Neuron (in vitro differentiated cells): ENCODE measurements around the gene PAQR5.
"Not testable (repeated sequence)": the region's sequence is repeated elsewhere in the genome, so short reads cannot be mapped to it uniquely, and the experiment has no call there.

Experiments
- H2AFZ ChIP-seq: one replicate; pipeline ENCODE4 v1.6.1; 2013; ENCODE audit warnings: low read depth, mild to moderate bottlenecking, inconsistent platforms, low read length, moderate library complexity
- H3K27me3 ChIP-seq: one replicate; pipeline ENCODE4 v1.6.1; 2013; ENCODE audit warnings: low read length; ENCODE audit not compliant: insufficient read depth
- H3K36me3 ChIP-seq: one replicate; pipeline ENCODE4 v1.6.1; 2013; ENCODE audit warnings: low read length; ENCODE audit not compliant: insufficient read depth
- H3K4me1 ChIP-seq: one replicate; pipeline ENCODE4 v1.6.1; 2013; ENCODE audit warnings: low read length; ENCODE audit not compliant: insufficient read depth
- H3K4me3 ChIP-seq: 2 replicates; pipeline ENCODE4 v1.5.1; 2013; ENCODE audit warnings: mild to moderate bottlenecking, low read length, moderate library complexity
- H3K9me3 ChIP-seq: one replicate; pipeline ENCODE4 v1.6.1; 2013; ENCODE audit warnings: low read length

Gene PAQR5

DNA sequence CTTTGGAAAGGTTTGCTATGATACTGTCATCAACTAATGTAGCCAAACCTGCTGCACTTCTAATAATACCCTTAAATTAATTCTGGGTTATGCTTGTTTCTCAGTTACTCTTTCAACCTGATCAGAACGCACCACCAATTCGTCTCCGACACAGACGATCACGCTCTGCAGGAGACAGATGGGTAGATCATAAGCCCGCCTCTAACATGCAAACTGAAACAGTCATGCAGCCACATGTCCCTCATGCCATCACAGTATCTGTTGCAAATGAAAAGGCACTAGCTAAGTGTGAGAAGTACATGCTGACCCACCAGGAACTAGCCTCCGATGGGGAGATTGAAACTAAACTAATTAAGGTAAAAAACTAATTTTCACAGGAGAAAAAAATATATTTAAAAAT, 146.0 kb downstream of the PAQR5 start:
- Histone ChIP-seq H3K4me3 (no peak overlapping the region), H2AFZ (no peak overlapping the region), H3K4me1 (no peaks in the 10 kb centered on the region), H3K36me3 (peaks cover 72% of the 10 kb centered on the region), H3K27me3 (no peaks in the 10 kb centered on the region), H3K9me3 (no peaks in the 10 kb centered on the region)

DNA sequence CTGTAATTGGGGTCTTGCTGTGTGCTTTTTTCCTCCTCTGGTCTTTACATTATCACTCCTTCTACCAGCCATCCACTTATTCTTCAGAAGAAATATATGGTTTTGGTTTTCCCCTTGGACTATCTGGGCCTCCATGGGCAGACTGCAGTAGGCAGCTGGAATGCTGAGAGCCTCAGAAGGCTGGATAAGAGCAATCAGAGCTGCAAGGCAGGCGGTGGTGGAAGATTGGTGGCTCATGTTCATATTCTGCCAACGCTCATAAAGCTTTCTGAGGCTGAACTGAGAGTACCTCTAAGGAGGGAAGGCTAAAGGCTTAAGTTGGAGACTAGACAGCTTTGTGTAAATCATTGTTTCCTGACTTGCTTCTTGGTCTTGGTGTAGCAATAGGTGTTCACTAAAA, 148.2 kb downstream of the PAQR5 start:
- Histone ChIP-seq H2AFZ (no peak overlapping the region), H3K4me3 (no peak overlapping the region), H3K36me3 (peaks cover 52% of the 10 kb centered on the region), H3K4me1 (peaks cover 3% of the 10 kb centered on the region), H3K9me3 (no peaks in the 10 kb centered on the region), H3K27me3 (no peaks in the 10 kb centered on the region)

DNA sequence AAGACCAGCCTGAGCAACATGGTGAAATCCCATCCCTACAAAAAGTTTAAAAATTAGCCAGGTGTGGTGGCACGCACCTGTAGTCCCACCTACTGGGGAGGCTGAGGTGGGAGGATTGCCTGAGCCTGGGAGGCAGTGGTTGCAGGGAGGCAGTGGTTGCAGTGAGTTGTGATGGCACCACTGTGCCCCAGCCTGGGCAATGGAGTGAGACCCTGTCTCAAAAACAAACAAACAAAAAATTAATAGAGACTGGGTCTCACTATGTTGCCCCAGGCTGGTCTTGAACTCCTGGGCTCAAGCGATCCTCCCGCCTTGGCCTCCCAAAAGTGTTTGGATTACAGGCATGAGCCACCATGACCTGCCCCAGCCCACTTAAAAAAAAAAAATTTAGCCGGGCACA, 151.5 kb downstream of the PAQR5 start:
- not testable (repeated sequence) for H3K27me3 ChIP-seq, H3K9me3 ChIP-seq, H2AFZ ChIP-seq, H3K4me3 ChIP-seq
- Histone ChIP-seq H3K36me3 (peaks cover 41% of the 10 kb centered on the region), H3K4me1 (peaks cover 19% of the 10 kb centered on the region)

DNA sequence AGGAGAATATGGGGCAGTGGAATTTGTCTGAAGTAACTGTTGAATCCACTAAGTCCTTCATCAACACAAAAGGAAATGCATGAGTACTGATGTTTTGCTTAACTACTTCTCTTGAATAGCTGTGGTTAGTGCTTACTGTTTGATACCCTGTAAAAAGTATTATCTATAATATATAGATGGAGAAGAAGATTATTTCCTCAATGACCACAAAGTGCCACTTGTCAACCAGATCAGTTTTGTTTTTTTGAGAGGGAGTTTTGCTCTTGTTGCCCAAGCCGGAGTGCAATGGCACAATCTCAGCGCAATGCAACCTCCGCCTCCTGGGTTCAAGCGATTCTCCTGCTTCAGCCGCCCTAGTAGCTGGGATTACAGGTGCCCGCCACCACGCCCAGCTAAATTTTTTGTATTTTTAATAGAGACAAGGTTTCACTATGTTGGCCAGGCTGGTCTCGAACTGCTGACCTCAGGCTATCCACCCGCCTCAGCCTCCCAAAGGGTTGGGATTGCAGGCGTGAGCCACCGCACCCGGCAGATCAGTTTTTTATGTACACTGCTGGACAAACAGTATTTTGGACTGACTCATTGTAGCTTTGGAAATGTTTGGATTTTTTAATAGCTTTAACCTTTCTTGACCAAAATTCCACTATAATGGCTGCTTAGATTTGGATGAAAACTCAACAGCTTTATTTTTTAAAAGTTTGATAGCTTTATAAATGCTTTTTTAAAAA, 152.4 kb downstream of the PAQR5 start:
- peak overlapping the region; percentile 77 for H3K4me3 ChIP-seq
- H3K36me3 ChIP-seq: peaks cover 42% of the 10 kb centered on the region

DNA sequence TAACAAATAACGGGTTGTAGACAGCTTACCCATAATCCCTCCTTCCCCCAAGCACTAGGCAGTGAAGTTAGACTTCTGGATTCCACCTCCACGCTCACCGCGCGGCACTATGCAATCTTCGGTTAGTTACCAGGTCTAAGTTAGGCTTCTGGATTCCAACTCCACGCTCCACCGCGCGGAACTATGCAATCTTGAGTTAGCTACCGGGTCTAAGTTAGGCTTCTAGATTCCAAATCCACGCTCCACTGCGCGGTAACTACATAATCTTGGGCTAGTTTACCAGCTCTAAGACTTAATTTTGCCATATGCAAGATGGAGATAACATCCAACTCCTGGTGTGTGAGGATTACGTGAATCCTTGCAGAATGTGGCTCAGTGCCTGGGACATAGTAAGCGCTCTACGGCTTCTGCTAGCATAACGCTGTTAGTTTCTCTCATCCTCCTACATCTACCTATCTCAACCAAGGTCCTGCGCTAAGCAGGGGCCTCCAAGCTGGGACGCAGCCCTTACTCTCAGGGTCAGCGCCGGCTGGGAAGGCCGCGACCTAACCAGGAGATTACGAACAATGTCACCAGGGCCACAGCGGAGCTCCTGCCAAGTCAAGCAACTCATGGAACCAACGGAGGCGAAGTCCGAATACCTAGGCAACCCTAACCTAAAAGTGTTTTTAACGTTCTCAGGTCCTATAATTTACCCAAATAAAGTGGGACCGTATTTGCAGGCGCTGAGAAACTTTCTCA, 153.4 kb downstream of the PAQR5 start:
- peak overlapping the region; percentile 40 for H2AFZ ChIP-seq
- no peaks in the 10 kb centered on the region for H3K9me3 ChIP-seq
- peak overlapping the region; percentile 77 for H3K4me3 ChIP-seq
- peaks cover 42% of the 10 kb centered on the region for H3K36me3 ChIP-seq
- no peaks in the 10 kb centered on the region for H3K27me3 ChIP-seq
- peaks cover 19% of the 10 kb centered on the region for H3K4me1 ChIP-seq

More for the DNA sequence above, 152.4 kb downstream of the PAQR5 start:
- H2AFZ ChIP-seq: peak overlapping the region; percentile 40
- peaks cover 19% of the 10 kb centered on the region for H3K4me1 ChIP-seq
- H3K9me3 ChIP-seq: no peaks in the 10 kb centered on the region
- no peaks in the 10 kb centered on the region for H3K27me3 ChIP-seq

DNA sequence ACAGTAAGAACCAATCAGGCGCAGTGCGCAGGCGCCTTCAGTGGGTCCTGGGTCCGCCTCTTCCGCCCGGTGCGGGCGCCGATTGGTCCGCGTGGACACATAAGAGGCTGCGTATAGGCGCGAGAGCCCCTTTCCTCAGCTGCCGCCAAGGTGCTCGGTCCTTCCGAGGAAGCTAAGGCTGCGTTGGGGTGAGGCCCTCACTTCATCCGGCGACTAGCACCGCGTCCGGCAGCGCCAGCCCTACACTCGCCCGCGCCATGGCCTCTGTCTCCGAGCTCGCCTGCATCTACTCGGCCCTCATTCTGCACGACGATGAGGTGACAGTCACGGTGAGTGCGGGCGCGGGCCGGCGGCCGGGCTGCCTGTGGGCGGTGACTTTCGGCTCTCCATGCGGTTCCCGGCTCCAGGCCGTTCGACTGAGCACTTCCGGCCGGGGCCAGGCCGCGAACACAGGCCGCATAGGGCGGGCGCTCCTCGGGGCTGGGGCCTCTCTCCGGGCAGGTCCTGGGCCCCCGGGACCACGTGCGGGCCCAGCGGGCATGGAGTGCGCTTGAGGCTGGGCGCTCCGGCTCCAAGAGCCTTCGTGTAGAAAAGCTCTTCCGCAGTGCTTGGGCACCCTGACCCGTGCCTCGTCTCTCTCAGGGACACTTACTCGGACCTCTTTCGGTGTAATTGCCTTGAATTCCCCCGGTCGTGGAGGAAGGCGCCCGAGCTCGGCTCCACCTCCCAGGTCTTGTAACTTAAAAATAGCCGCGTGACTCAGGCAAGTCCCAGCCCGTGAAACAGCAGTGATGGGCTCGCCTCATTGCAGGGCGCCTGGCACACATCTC, 154.2 kb downstream of the PAQR5 start, which contains the start of gene RPLP1:
Gene RPLP1 (plus strand): TSS at position 127 of the 830 bp plus-strand sequence. CDS start 131 bp downstream, at position 258.
- Histone ChIP-seq H3K9me3 (no peaks in the 10 kb centered on the region), H3K4me1 (peaks cover 19% of the 10 kb centered on the region), H2AFZ (peak within 1 kb of the TSS; percentile 40), H3K4me3 (peak within 1 kb of the TSS; percentile 77), H3K36me3 (peaks cover 43% of the 10 kb centered on the region), H3K27me3 (no peaks in the 10 kb centered on the region)

DNA sequence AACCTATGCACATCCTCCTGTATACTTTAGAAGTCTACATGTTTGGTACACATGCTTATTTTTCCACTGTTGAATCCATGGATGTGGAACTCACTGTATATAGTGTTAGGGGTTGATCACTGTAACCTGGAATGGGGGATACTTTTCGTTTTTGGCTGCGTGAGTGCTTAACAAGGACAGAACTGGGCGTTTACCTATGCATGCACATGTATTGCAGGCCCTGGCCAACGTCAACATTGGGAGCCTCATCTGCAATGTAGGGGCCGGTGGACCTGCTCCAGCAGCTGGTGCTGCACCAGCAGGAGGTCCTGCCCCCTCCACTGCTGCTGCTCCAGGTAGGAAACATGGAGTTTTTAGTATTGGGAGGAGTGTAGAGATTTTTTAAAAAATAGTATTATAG, 156.2 kb downstream of the PAQR5 start:
- Histone ChIP-seq H3K27me3 (no peaks in the 10 kb centered on the region), H2AFZ (no peak overlapping the region), H3K4me1 (peaks cover 19% of the 10 kb centered on the region), H3K4me3 (no peak overlapping the region), H3K9me3 (no peaks in the 10 kb centered on the region), H3K36me3 (peaks cover 39% of the 10 kb centered on the region)

DNA sequence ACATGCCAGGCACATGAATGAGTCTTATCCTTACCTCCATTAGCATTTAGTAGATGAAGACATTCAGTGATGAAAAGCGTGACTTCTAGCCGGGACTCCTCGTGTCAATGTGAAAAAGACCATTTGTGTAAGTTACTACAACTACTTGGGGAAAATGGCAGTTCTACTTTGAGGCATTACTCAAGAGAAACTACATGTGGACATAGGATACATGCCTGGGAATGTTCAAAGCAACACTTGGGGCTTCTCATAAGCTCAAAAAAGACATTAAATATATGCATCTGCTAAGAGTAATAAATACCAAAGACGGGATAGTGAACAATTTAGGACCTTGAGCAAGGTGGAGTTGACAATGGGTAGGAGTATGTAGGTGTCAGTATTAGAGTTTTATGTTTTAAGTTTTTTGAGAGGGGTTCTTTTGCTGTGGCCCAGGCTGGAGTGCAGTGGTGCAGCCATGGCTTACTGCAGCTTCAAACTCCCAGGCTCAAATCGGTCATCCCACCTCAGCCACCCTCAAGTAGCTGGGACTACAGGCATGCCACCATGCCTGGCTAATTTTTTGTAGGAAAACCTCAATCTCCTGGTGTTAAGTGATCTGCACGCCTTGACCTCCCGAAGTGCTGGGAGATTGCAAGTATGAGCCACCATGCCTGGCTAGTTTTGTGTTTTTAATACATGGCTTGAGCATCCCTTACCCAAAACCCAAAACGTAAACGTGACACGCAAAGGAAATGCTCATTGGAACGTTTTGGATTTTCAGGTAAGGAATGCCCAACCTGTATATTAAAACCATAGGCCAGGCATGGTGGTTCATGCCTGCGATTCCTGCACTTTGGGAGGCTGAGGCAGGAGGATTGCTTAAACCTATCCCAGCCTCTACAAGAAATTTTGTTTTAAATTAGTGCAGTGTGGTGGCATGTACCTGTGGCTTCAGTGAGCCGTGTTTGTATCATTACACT, 157.8 kb downstream of the PAQR5 start:
- peaks cover 39% of the 10 kb centered on the region for H3K36me3 ChIP-seq
- no peaks in the 10 kb centered on the region for H3K27me3 ChIP-seq
- no peaks in the 10 kb centered on the region for H3K9me3 ChIP-seq
- no peak overlapping the region for H3K4me3 ChIP-seq
- H3K4me1 ChIP-seq: peaks cover 19% of the 10 kb centered on the region
- H2AFZ ChIP-seq: no peak overlapping the region
